Hepatocyte (in vitro differentiated cells): ENCODE results near the gene PNMA8C. TPM values are rescaled to one million over a fixed set of nuclear protein-coding genes. Genes with fewer than 3 reads are reported as not detected.
"Not testable (repeated sequence)": the region's sequence is repeated elsewhere in the genome, so short reads cannot be mapped to it uniquely, and the experiment has no call there.

Experiments used
- DNase-seq: peaks from one replicate; pipeline ENCODE4 v3.0.0-alpha.2; 2016; ENCODE audit warnings: low spot score
- H2AFZ ChIP-seq: fragments of 200-600 bp; sonication (generic); 2 replicates; pipeline ENCODE4 v1.6.0; 2016; ENCODE audit warnings: antibody characterized with exemption, mild to moderate bottlenecking
- H3K27ac ChIP-seq: fragments of 200-600 bp; sonication (generic); 2 replicates; pipeline ENCODE4 v1.5.1; 2016; ENCODE audit warnings: mild to moderate bottlenecking
- H3K27me3 ChIP-seq: fragments of 200-600 bp; sonication (generic); 2 replicates; pipeline ENCODE4 v1.6.1; 2016
- H3K36me3 ChIP-seq: fragments of 200-600 bp; sonication (generic); replicated peaks from 2 replicates; pipeline ENCODE4 v1.5.1; 2016; ENCODE audit warnings: low read depth; ENCODE audit not compliant: insufficient read depth
- H3K4me1 ChIP-seq: fragments of 200-600 bp; sonication (generic); 2 replicates; pipeline ENCODE4 v1.5.1; 2016; ENCODE audit warnings: mild to moderate bottlenecking, moderate library complexity; ENCODE audit not compliant: insufficient read depth
- H3K4me2 ChIP-seq: fragments of 200-600 bp; sonication (generic); 2 replicates; pipeline ENCODE4 v1.6.0; 2016
- H3K4me3 ChIP-seq: fragments of 200-600 bp; sonication (generic); 2 replicates; pipeline ENCODE4 v1.5.1; 2016; ENCODE audit warnings: mild to moderate bottlenecking
- H3K79me2 ChIP-seq: fragments of 200-600 bp; sonication (generic); 2 replicates; pipeline ENCODE4 v1.6.0; 2017; ENCODE audit warnings: mild to moderate bottlenecking
- H3K9me2 ChIP-seq: fragments of 200-600 bp; sonication (generic); replicated peaks from 2 replicates; pipeline ENCODE4 v1.6.0; 2017; ENCODE audit warnings: mild to moderate bottlenecking; ENCODE audit not compliant: insufficient read depth
- H3K9me3 ChIP-seq: fragments of 200-600 bp; sonication (generic); 2 replicates; pipeline ENCODE4 v1.5.1; 2016; ENCODE audit warnings: low read depth, mild to moderate bottlenecking
- H4K20me1 ChIP-seq: fragments of 200-600 bp; sonication (generic); 2 replicates; pipeline ENCODE4 v1.6.0; 2016; ENCODE audit warnings: mild to moderate bottlenecking; ENCODE audit not compliant: insufficient read depth, poor library complexity, severe bottlenecking
- EZH2 ChIP-seq: fragments of 200-600 bp; sonication (generic); IDR thresholded peaks from 2 replicates; pipeline ENCODE4 v1.6.1; 2016; ENCODE audit warnings: antibody characterized with exemption, mild to moderate bottlenecking, borderline replicate concordance
- EZH2phosphoT487 ChIP-seq: fragments of 200-600 bp; sonication (generic); IDR thresholded peaks from one replicate; pipeline ENCODE4 v1.6.1; 2018; ENCODE audit warnings: antibody characterized with exemption, mild to moderate bottlenecking, low read depth, moderate library complexity; ENCODE audit not compliant: unreplicated experiment, severe bottlenecking
- WGBS: methylation state at CpG from one replicate; pipeline ENCODE4 v1.1.6; 2016; ENCODE audit warnings: low lambda C conversion rate; ENCODE audit errors: missing lambda C conversion rate; 5-methylcytosine and 5-hydroxymethylcytosine counted together
- polyA plus RNA-seq: library from polyadenylated mRNA; unstranded; fragments of >200 nt; fragmentation: Nextera tagmentation; extraction: Ambion mirVana; gene quantifications from 2 replicates; pipeline ENCODE4 v1.2.1, GENCODE V29; 2016
- total RNA-seq: library from RNA; depleted of rRNA; stranded (reverse); fragments of >200 nt; gene quantifications from 2 replicates; pipeline ENCODE4 v1.2.3, GENCODE V29; 2014
- TF ChIP-seq, protein P1 (sequence below): fragments of 200-600 bp; sonication (generic); IDR thresholded peaks from 2 replicates; pipeline ENCODE4 v1.5.1; 2016; ENCODE audit warnings: antibody characterized with exemption, mild to moderate bottlenecking; ENCODE audit not compliant: poor library complexity

PNMA8C gene
- total and polyA plus RNA-seq, 2 experiments from 2014 or later = 0.27 TPM; not detected in 1

DNA sequence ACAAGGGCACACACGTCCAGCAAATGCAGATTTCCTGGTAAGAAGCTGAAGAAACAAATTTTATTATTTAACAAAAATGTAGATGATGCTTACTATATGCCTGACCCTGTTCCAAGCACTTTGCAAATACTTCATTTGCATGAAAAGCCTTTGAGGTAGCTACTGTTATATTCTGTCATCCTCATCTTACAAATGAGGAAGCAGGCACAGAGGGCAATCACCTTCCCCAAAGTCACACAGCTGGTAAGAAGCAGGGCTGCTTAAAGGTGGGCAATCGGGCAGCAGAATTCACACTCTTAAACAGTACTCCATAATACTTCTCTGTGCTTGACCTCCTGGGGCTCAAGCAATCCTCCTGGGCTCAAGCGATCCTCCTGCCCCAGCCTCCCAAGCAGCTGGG is 18.3 kb upstream of the PNMA8C start:
- no peaks in the 10 kb centered on the region for H3K36me3 ChIP-seq
- H3K27ac ChIP-seq = no peak overlapping the region
- no peaks in the 10 kb centered on the region for H3K9me3 ChIP-seq
- TF ChIP-seq, protein P1, sequence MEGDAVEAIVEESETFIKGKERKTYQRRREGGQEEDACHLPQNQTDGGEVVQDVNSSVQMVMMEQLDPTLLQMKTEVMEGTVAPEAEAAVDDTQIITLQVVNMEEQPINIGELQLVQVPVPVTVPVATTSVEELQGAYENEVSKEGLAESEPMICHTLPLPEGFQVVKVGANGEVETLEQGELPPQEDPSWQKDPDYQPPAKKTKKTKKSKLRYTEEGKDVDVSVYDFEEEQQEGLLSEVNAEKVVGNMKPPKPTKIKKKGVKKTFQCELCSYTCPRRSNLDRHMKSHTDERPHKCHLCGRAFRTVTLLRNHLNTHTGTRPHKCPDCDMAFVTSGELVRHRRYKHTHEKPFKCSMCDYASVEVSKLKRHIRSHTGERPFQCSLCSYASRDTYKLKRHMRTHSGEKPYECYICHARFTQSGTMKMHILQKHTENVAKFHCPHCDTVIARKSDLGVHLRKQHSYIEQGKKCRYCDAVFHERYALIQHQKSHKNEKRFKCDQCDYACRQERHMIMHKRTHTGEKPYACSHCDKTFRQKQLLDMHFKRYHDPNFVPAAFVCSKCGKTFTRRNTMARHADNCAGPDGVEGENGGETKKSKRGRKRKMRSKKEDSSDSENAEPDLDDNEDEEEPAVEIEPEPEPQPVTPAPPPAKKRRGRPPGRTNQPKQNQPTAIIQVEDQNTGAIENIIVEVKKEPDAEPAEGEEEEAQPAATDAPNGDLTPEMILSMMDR = no peak
- TF ChIP-seq EZH2 (no peak), EZH2phosphoT487 (no peak)
- no peak overlapping the region for H3K4me3 ChIP-seq
- WGBS = 49% methylated on average over 3 of the region's 3 CpGs
- DNase-seq = no peak
- H3K4me2 ChIP-seq = no peak overlapping the region
- H4K20me1 ChIP-seq = no peaks in the 10 kb centered on the region
- H2AFZ ChIP-seq = no peak overlapping the region
- no peaks in the 10 kb centered on the region for H3K27me3 ChIP-seq
- H3K4me1 ChIP-seq = peaks cover 6% of the 10 kb centered on the region
- H3K79me2 ChIP-seq = no peaks in the 10 kb centered on the region
- no peaks in the 10 kb centered on the region for H3K9me2 ChIP-seq

DNA sequence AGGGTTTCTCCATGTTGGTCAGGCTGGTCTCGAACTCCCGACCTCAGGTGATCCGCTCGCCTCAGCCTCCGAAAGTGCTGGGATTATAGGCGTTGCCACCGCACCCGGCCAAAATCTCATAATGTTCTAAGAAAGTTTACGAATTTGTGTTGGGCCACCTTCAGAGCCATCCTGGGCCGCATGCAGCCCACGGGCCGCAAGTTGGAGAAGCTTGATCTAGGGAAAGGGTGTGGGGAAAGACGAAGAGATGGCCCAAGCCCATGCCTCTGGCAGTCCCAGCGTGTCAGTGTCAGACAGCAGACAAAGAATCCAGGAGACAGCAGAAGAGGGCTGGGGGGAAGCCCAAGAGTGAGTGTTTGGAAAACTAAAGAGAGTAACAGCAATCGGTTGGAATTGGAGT is 17.3 kb upstream of the PNMA8C start:
- Histone ChIP-seq H3K79me2 (no peaks in the 10 kb centered on the region), H3K4me3 (no peak overlapping the region), H2AFZ (no peak overlapping the region), H3K36me3 (no peaks in the 10 kb centered on the region), H3K4me1 (peaks cover 6% of the 10 kb centered on the region), H3K9me3 (no peaks in the 10 kb centered on the region), H3K27me3 (no peaks in the 10 kb centered on the region), H4K20me1 (no peaks in the 10 kb centered on the region), H3K4me2 (no peak overlapping the region), H3K9me2 (no peaks in the 10 kb centered on the region), H3K27ac (no peak overlapping the region)
- no peak for DNase-seq
- WGBS = 82% methylated on average over 15 of the region's 15 CpGs
- TF ChIP-seq EZH2 = no peak
- TF ChIP-seq EZH2phosphoT487 = no peak
- TF ChIP-seq, protein P1 = no peak

DNA sequence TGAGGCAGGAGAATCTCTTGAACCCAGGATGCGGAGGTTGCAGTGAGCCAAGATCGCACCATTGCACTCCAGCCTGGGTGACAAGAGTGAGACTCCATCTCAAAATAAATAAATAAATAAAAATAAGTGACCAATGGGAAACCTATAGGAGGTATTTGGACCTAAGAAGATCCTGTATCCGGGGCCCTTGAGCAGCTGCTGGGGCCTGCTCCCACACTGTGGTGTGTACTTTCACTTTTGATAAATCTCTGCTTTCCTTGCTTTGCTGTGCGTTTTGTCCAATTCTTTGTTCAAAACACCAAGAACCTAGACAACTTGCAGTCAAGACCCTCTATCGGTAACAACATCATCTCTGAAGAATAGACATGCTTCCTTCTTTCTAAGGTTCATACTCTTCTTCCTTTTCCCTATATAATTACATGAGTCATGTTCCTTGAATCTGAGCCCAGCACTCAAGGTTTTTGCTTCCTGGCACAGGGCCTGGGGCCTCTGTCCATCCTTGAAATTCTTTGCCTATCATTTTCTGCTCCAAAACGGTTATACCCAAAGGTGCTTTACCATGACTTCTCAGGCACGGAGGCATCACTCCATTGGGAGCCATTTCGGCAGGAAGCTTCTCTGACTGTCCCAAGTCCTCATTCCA is 14.2 kb upstream of the PNMA8C start:
- H3K79me2 ChIP-seq = no peaks in the 10 kb centered on the region
- no peak overlapping the region for H3K27ac ChIP-seq
- H3K9me2 ChIP-seq = no peaks in the 10 kb centered on the region
- H4K20me1 ChIP-seq = no peaks in the 10 kb centered on the region
- TF ChIP-seq EZH2 (no peak), EZH2phosphoT487 (no peak)
- TF ChIP-seq, protein P1 = no peak
- no peak overlapping the region for H2AFZ ChIP-seq
- WGBS = 73% methylated on average over 8 of the region's 8 CpGs
- H3K36me3 ChIP-seq = no peaks in the 10 kb centered on the region
- H3K27me3 ChIP-seq = no peaks in the 10 kb centered on the region
- peaks cover 6% of the 10 kb centered on the region for H3K4me1 ChIP-seq
- no peak overlapping the region for H3K4me3 ChIP-seq
- DNase-seq = no peak
- no peak overlapping the region for H3K4me2 ChIP-seq
- no peaks in the 10 kb centered on the region for H3K9me3 ChIP-seq

DNA sequence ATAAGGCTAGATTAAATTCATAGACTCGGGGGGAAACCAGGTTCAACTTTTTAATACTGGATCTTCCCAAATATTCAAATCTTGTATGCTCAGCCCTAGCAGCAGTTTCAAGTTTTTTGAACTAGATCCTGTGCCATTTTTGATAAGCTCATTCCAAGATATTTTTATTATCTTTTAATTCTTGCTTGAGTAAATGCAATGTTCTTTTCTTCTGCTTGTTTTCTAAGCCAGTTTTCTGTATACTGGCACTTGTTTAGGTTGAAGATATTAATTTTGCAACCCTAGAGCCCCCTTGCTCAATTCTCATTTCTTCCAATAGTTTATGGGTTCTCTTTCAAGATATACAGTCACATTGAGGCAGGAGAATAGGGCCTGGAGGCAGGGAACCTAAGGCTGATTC is 13.1 kb upstream of the PNMA8C start:
- Histone ChIP-seq H3K79me2 (no peaks in the 10 kb centered on the region), H3K9me3 (no peaks in the 10 kb centered on the region), H3K27me3 (no peaks in the 10 kb centered on the region), H4K20me1 (no peaks in the 10 kb centered on the region), H2AFZ (no peak overlapping the region), H3K36me3 (no peaks in the 10 kb centered on the region), H3K4me2 (no peak overlapping the region), H3K4me1 (peaks cover 6% of the 10 kb centered on the region), H3K9me2 (no peaks in the 10 kb centered on the region), H3K27ac (no peak overlapping the region), H3K4me3 (no peak overlapping the region)
- TF ChIP-seq EZH2 (no peak), EZH2phosphoT487 (no peak)
- TF ChIP-seq, protein P1 = no peak
- DNase-seq = no peak
- WGBS = 73% methylated on average over 1 of the region's 1 CpG

DNA sequence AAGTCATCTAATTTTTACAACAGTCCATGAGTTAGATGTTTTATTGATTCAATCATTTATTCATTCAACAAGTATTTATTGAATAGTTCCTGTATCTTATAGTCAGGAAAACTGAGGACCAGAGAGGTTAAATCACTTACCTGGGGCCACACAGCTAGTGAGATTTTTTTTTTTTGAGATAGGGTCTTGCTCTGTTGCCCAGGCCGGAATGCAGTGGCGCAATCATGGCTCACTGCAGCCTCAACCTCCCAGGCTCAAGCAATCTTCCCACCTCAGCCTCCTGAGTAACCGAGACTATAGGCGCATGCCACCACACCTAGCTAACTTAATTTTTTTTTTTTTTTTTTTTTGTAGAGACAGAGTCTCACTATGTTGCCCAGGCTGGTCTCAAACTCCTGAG is 7.0 kb upstream of the PNMA8C start:
- not testable (repeated sequence) for H3K27ac ChIP-seq, H3K9me2 ChIP-seq, H3K4me1 ChIP-seq, H3K79me2 ChIP-seq, H3K36me3 ChIP-seq, H2AFZ ChIP-seq, H4K20me1 ChIP-seq, DNase-seq, H3K9me3 ChIP-seq, H3K4me2 ChIP-seq, H3K27me3 ChIP-seq, H3K4me3 ChIP-seq
- 91% methylated on average over 4 of the region's 4 CpGs for WGBS
